B cell (primary cell): ENCODE measurements around the gene CFAP97D2. TPM values are rescaled to one million over a fixed set of nuclear protein-coding genes. Genes with fewer than 3 reads are reported as not detected.

Source experiments
- ATAC-seq: fragments of 200-7000 bp; cut with Tn5 transposase; one replicate; pipeline ENCODE4 v1.10.0; 2021; ENCODE audit warnings: low read depth, mild to moderate bottlenecking, moderate number of reproducible peaks, moderate library complexity
- CTCF ChIA-PET: fragments of 350-600 bp; sonication (Branson Sonifier 250); formaldehyde crosslinking; loops from one replicate; lab custom pipeline; 2021; ENCODE audit warnings: antibody characterized with exemption, inconsistent platforms; lab: Charles Lee
- POLR2A ChIA-PET: fragments of 350-600 bp; sonication (Branson Sonifier 250); formaldehyde crosslinking; loops from one replicate; lab custom pipeline; 2021; ENCODE audit warnings: antibody characterized with exemption; lab: Charles Lee
- DNase-seq: peaks from one replicate; pipeline ENCODE4 v3.0.0; 2013
- H2AFZ ChIP-seq: 2 replicates; pipeline ENCODE4 v1.6.1; 2012; ENCODE audit warnings: mild to moderate bottlenecking, low read depth, low read length; ENCODE audit not compliant: insufficient read depth, poor library complexity, severe bottlenecking
- H3K27ac ChIP-seq, 2 donors: 1 replicate in 1 of 2; 2 replicates in 1 of 2; pipeline ENCODE4 v1.5.1; 2012 to 2013; ENCODE audit warnings: low read length in 2 of 2, mild to moderate bottlenecking in 2 of 2, moderate library complexity in 1 of 2
- H3K27me3 ChIP-seq, 4 experiments: fragments of 200-600 bp in 1 of 4; sonication (generic) in 1 of 4; replicated peaks in 1 of 4; 1 replicate in 2 of 4; 2 replicates in 2 of 4; pipeline versions ENCODE4 v1.6.1 to v1.7.0; 2013 to 2016; ENCODE audit warnings: low read length in 3 of 4, mild to moderate bottlenecking in 2 of 4, mixed read lengths in 1 of 4, moderate library complexity in 1 of 4; ENCODE audit not compliant: insufficient read depth in 4 of 4, control insufficient read depth in 3 of 4; ENCODE audit errors: control extremely low read depth in 1 of 4
- H3K36me3 ChIP-seq, 2 experiments: replicated peaks in 1 of 2; 1 replicate in 1 of 2; 2 replicates in 1 of 2; pipeline versions ENCODE4 v1.6.1 to v1.7.1; 2013; ENCODE audit warnings: low read length in 1 of 2; ENCODE audit not compliant: insufficient read depth in 2 of 2, control insufficient read depth in 1 of 2; ENCODE audit errors: control extremely low read depth in 1 of 2, extremely low read depth in 1 of 2
- H3K4me1 ChIP-seq, 2 donors: fragments of 200-600 bp in 1 of 2; sonication (generic) in 1 of 2; 1 replicate in 1 of 2; 2 replicates in 1 of 2; pipeline versions ENCODE4 v1.5.1 to v1.6.1; 2013 to 2017; ENCODE audit warnings: low read length in 2 of 2; ENCODE audit not compliant: control insufficient read depth in 2 of 2, insufficient read depth in 2 of 2
- H3K4me2 ChIP-seq: replicated peaks from 2 replicates; pipeline ENCODE3; 2012; ENCODE audit warnings: mild to moderate bottlenecking, low read depth, low read length; ENCODE audit not compliant: poor library complexity, severe bottlenecking
- H3K4me3 ChIP-seq, 5 experiments: fragments of 200-600 bp in 1 of 5; sonication (generic) in 1 of 5; 1 replicate in 3 of 5; 2 replicates in 2 of 5; pipeline versions ENCODE4 v1.5.1 to v1.7.0; 2011 to 2016; ENCODE audit warnings: low read length in 4 of 5, mild to moderate bottlenecking in 4 of 5, low read depth in 2 of 5, control low read depth in 1 of 5, moderate library complexity in 1 of 5; ENCODE audit not compliant: insufficient read depth in 1 of 5; ENCODE audit errors: control extremely low read depth in 1 of 5, extremely low read depth in 1 of 5
- H3K79me2 ChIP-seq: fragments of 200-600 bp; sonication (generic); one replicate; pipeline ENCODE4 v1.6.0; 2016; ENCODE audit warnings: low read length; ENCODE audit not compliant: control insufficient read depth, insufficient read depth
- H3K9ac ChIP-seq: fragments of 200-600 bp; sonication (generic); 2 replicates; pipeline ENCODE4 v1.6.1; 2017; ENCODE audit warnings: mild to moderate bottlenecking, low read length, moderate library complexity
- H3K9me3 ChIP-seq, 3 donors: one replicate each; pipeline versions ENCODE4 v1.6.1 to v1.7.1; 2013; ENCODE audit warnings: low read length in 2 of 3; ENCODE audit not compliant: control insufficient read depth in 2 of 3, insufficient read depth in 1 of 3; ENCODE audit errors: control extremely low read depth in 1 of 3
- H4K20me1 ChIP-seq: 2 replicates; pipeline ENCODE4 v1.6.0; 2012; ENCODE audit warnings: mild to moderate bottlenecking, low read length; ENCODE audit not compliant: insufficient read depth, control insufficient read depth, poor library complexity, severe bottlenecking
- H3K27ac Mint-ChIP-seq: one replicate; pipeline ENCODE4 v1.8.0; 2021; ENCODE audit warnings: mixed read lengths
- H3K27me3 Mint-ChIP-seq: one replicate; pipeline ENCODE4 v1.8.0; 2021; ENCODE audit warnings: mixed read lengths
- H3K4me1 Mint-ChIP-seq: one replicate; pipeline ENCODE4 v1.8.0; 2021; ENCODE audit warnings: mixed read lengths
- H3K4me3 Mint-ChIP-seq: one replicate; pipeline ENCODE4 v1.8.0; 2021; ENCODE audit warnings: mixed read lengths
- H3K9me3 Mint-ChIP-seq: one replicate; pipeline ENCODE4 v1.8.0; 2022; ENCODE audit warnings: mixed read lengths; ENCODE audit not compliant: insufficient read depth
- CTCF ChIP-seq: fragments of 200-600 bp; IDR thresholded peaks from one replicate; pipeline ENCODE4 v1.8.0; 2022; ENCODE audit warnings: antibody characterized with exemption, mild to moderate bottlenecking
- EZH2 ChIP-seq: IDR thresholded peaks from 2 replicates; pipeline ENCODE4 v1.6.1; 2012; ENCODE audit warnings: borderline replicate concordance, low read depth, mild to moderate bottlenecking, moderate library complexity, low read length; ENCODE audit not compliant: insufficient read depth, poor library complexity, severe bottlenecking
- WGBS: methylation state at CpG from one replicate; pipeline ENCODE4 v1.1.5; 2013; ENCODE audit warnings: missing lambda C conversion rate; ENCODE audit not compliant: insufficient coverage; 5-methylcytosine and 5-hydroxymethylcytosine counted together
- intact Hi-C: fragments of 100-400 bp; cut with micrococcal nuclease; formaldehyde crosslinking; loops from one replicate; pipeline ENCODE4 v1.10.0; 2022
- polyA plus RNA-seq: library from polyadenylated mRNA; depleted of rRNA; stranded (reverse); fragments of >200 nt; gene quantifications from 2 replicates; pipeline ENCODE4 v1.2.3, GENCODE V29; 2012
- total RNA-seq, 2 donors: library from RNA; stranded (reverse); fragments of 120-200 nt in 1 of 2; gene quantifications; 1 replicate in 1 of 2; 2 replicates in 1 of 2; pipeline versions ENCODE4 v1.2.3 to v1.2.4, GENCODE V29; 2013 to 2022

Gene CFAP97D2
- total and polyA plus RNA-seq, 2 donors (not counting 1 experiment from before 2014, with no cell fraction given) = 0.09 to 0.22 TPM

DNA sequence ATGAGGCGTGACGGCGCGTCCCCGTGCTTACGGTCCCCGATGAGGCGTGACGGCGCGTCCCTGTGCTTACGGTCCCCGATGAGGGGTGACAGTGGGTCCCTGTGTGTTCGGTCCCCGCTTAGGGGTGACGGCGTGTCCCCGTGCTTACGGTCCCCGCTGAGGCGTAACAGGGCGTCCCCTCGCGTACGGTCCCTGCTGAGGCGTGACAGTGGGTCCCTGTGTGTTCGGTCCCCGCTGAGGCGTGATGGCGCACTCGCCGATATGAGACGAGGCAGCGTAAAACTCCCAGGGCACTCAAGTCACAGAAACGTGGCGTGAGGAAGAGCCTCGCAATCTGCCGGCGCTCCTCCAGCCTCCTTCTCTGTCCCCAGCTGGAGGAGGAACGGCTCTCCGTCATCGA is 20.9 kb downstream of the CFAP97D2 start:
- Histone ChIP-seq H3K36me3 (no peaks in the 10 kb centered on the region), H4K20me1 (no peaks in the 10 kb centered on the region), H3K9ac (no peak overlapping the region), H3K79me2 (no peaks in the 10 kb centered on the region), H3K27ac (no peak overlapping the region), H3K27me3 (peaks cover 0 to 5% (median 1%) of the 10 kb centered on the region in 4 experiments), H2AFZ (no peak overlapping the region), H3K9me3 (peaks cover 0 to 8% (median 0%) of the 10 kb centered on the region in 3 donors), H3K4me1 (no peaks in the 10 kb centered on the region), H3K4me2 (no peak overlapping the region), H3K4me3 (no peak overlapping the region)
- WGBS = 73% methylated on average over 31 of the region's 42 CpGs
- Mint-ChIP-seq H3K4me3 (no peak overlapping the region), H3K4me1 (no peaks in the 10 kb centered on the region), H3K9me3 (no peaks in the 10 kb centered on the region), H3K27me3 (peaks cover 5% of the 10 kb centered on the region), H3K27ac (no peak overlapping the region)
- intact Hi-C loops = no loop called here
- ATAC-seq (no peak), DNase-seq (no peak)
- no peak for TF ChIP-seq EZH2
- ChIA-PET POLR2A (no interaction called here), CTCF (no interaction called here)

GRCh38 chr13:114200399-114200911 is 21.4 kb downstream of the CFAP97D2 start:
- POLR2A ChIA-PET = no interaction called here
- no peak for ATAC-seq

More at GRCh38 chr13:114200399-114200911, 21.4 kb downstream of the CFAP97D2 start:
- Mint-ChIP-seq H3K4me1 (no peaks in the 10 kb centered on the region), H3K4me3 (no peak overlapping the region), H3K9me3 (no peaks in the 10 kb centered on the region), H3K27ac (no peak overlapping the region), H3K27me3 (peaks cover 5% of the 10 kb centered on the region)
- Histone ChIP-seq H3K36me3 (no peaks in the 10 kb centered on the region), H3K9ac (no peak overlapping the region), H4K20me1 (no peaks in the 10 kb centered on the region), H3K4me3 (no peak overlapping the region), H3K27me3 (peaks cover 0 to 5% (median 1%) of the 10 kb centered on the region in 4 experiments), H3K9me3 (peaks cover 0 to 8% (median 0%) of the 10 kb centered on the region in 3 donors), H3K79me2 (no peaks in the 10 kb centered on the region), H3K4me1 (no peaks in the 10 kb centered on the region), H2AFZ (no peak overlapping the region), H3K27ac (no peak overlapping the region), H3K4me2 (no peak overlapping the region)
- intact Hi-C loops = no loop called here
- peak; percentile 20 for DNase-seq
- 91% methylated on average over 18 of the region's 18 CpGs for WGBS
- CTCF ChIA-PET = no interaction called here
- TF ChIP-seq EZH2 (no peak), CTCF (no peak)
